CD4-positive, alpha-beta T cell (primary cell): ENCODE measurements around the gene NTM. TPM values are rescaled to one million over a fixed set of nuclear protein-coding genes. Genes with fewer than 3 reads are reported as not detected.

Experiments
- ATAC-seq: fragments of 200-7000 bp; cut with Tn5 transposase; one replicate; pipeline ENCODE4 v1.10.0; 2022; ENCODE audit warnings: mild to moderate bottlenecking; ENCODE audit not compliant: poor library complexity
- CTCF ChIA-PET: fragments of 350-600 bp; sonication (Branson Sonifier 250); formaldehyde crosslinking; loops from one replicate; lab custom pipeline; 2021; ENCODE audit warnings: antibody characterized with exemption, inconsistent platforms; lab: Charles Lee
- POLR2A ChIA-PET: fragments of 350-600 bp; sonication (Branson Sonifier 250); formaldehyde crosslinking; loops from one replicate; lab custom pipeline; 2021; ENCODE audit warnings: antibody characterized with exemption, inconsistent platforms; lab: Charles Lee
- DNase-seq, 14 experiments: peaks; one replicate each; pipeline ENCODE4 v3.0.0-alpha.2; 2013 to 2020; ENCODE audit warnings: mixed read lengths in 2 of 14
- H3K27ac ChIP-seq, 2 donors: one replicate each; pipeline versions ENCODE4 v1.5.1 to v1.7.0; 2013; ENCODE audit warnings: low read length in 2 of 2, low read depth in 1 of 2, mild to moderate bottlenecking in 1 of 2
- H3K27me3 ChIP-seq, 2 experiments: 1 replicate in 1 of 2; 2 replicates in 1 of 2; pipeline versions ENCODE4 v1.6.1 to v1.7.0; 2013; ENCODE audit warnings: low read length in 2 of 2, control low read depth in 1 of 2, mild to moderate bottlenecking in 1 of 2, moderate library complexity in 1 of 2; ENCODE audit not compliant: insufficient read depth in 2 of 2, control insufficient read depth in 1 of 2
- H3K36me3 ChIP-seq: one replicate; pipeline ENCODE4 v1.6.1; 2013; ENCODE audit warnings: low read length, control low read depth; ENCODE audit not compliant: insufficient read depth
- H3K4me1 ChIP-seq: one replicate; pipeline ENCODE4 v1.6.1; 2013; ENCODE audit warnings: low read length, control low read depth; ENCODE audit not compliant: insufficient read depth
- H3K4me3 ChIP-seq: one replicate; pipeline ENCODE4 v1.5.1; 2013; ENCODE audit warnings: mild to moderate bottlenecking, low read length, moderate library complexity
- H3K9me3 ChIP-seq, 2 experiments: 1 replicate in 1 of 2; 2 replicates in 1 of 2; pipeline versions ENCODE4 v1.6.1 to v1.7.0; 2013; ENCODE audit warnings: low read length in 2 of 2, mild to moderate bottlenecking in 2 of 2, control low read depth in 1 of 2, moderate library complexity in 1 of 2; ENCODE audit not compliant: control insufficient read depth in 1 of 2, insufficient read depth in 1 of 2
- H3K27ac Mint-ChIP-seq: one replicate; pipeline ENCODE4 v1.8.0; 2020; ENCODE audit warnings: mixed read lengths
- H3K27me3 Mint-ChIP-seq: one replicate; pipeline ENCODE4 v1.8.0; 2021; ENCODE audit warnings: mixed read lengths
- H3K36me3 Mint-ChIP-seq: one replicate; pipeline ENCODE4 v1.8.0; 2021; ENCODE audit warnings: low read depth, mixed read lengths
- H3K4me1 Mint-ChIP-seq: one replicate; pipeline ENCODE4 v1.8.0; 2021; ENCODE audit warnings: low read depth, mixed read lengths
- H3K4me3 Mint-ChIP-seq: one replicate; pipeline ENCODE4 v1.8.0; 2020; ENCODE audit warnings: mild to moderate bottlenecking, mixed read lengths
- H3K9me3 Mint-ChIP-seq: one replicate; pipeline ENCODE4 v1.8.0; 2020; ENCODE audit warnings: mixed read lengths
- intact Hi-C, 2 experiments: fragments of 100-400 bp; cut with DNase I in 1 of 2; cut with micrococcal nuclease in 1 of 2; formaldehyde crosslinking; loops; one replicate each; pipeline versions ENCODE4 v1.15.1 to v1.9.0; 2023 to 2025; cut with DNase I, micrococcal nuclease
- total RNA-seq, 174 experiments: library from RNA in 2 of 174; stranded (reverse) in 2 of 174; gene quantifications; one replicate each; pipeline ENCODE4 v1.2.3 and lab custom pipeline; 2021 to 2026
- TF ChIP-seq, protein P1 (sequence below): fragments of 200-600 bp; IDR thresholded peaks from one replicate; pipeline ENCODE4 v1.8.0; 2022; ENCODE audit warnings: antibody characterized with exemption, mild to moderate bottlenecking

NTM gene
- total RNA-seq, 2 experiments from 2014 or later: not detected

DNA sequence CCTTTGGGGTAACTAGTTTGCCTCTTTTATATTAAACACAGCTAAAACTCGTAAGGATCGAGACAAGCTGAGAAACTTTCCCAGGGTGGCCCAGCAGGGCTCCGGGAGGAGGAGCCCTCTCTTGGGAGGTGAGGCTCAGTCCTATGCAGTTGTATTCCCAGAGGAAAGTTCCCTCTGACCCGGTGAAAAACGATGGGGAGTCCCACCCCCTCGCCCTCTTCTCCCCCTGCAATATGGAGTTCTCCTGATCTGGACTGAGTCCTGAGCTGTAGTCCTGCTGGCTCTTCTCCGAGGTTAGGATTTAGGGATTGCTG, 1.3 kb downstream of the NTM start:
- H3K27ac Mint-ChIP-seq: no peak overlapping the region
- peaks cover 10% of the 10 kb centered on the region for H3K27me3 Mint-ChIP-seq
- H3K27me3 ChIP-seq: peaks cover 8 to 10% of the 10 kb centered on the region in 2 experiments
- H3K36me3 ChIP-seq: no peaks in the 10 kb centered on the region
- no peaks in the 10 kb centered on the region for H3K36me3 Mint-ChIP-seq
- CTCF ChIA-PET: no interaction called here
- DNase-seq (no peak), ATAC-seq (no peak)
- H3K4me1 Mint-ChIP-seq: no peaks in the 10 kb centered on the region
- H3K9me3 ChIP-seq: peaks cover 0 to 10% of the 10 kb centered on the region in 2 experiments
- H3K4me3 Mint-ChIP-seq: no peak overlapping the region
- intact Hi-C loops: no loop called here
- no peaks in the 10 kb centered on the region for H3K9me3 Mint-ChIP-seq
- POLR2A ChIA-PET: no interaction called here
- no peak overlapping the region for H3K4me3 ChIP-seq
- H3K4me1 ChIP-seq: no peaks in the 10 kb centered on the region
- TF ChIP-seq, protein P1, sequence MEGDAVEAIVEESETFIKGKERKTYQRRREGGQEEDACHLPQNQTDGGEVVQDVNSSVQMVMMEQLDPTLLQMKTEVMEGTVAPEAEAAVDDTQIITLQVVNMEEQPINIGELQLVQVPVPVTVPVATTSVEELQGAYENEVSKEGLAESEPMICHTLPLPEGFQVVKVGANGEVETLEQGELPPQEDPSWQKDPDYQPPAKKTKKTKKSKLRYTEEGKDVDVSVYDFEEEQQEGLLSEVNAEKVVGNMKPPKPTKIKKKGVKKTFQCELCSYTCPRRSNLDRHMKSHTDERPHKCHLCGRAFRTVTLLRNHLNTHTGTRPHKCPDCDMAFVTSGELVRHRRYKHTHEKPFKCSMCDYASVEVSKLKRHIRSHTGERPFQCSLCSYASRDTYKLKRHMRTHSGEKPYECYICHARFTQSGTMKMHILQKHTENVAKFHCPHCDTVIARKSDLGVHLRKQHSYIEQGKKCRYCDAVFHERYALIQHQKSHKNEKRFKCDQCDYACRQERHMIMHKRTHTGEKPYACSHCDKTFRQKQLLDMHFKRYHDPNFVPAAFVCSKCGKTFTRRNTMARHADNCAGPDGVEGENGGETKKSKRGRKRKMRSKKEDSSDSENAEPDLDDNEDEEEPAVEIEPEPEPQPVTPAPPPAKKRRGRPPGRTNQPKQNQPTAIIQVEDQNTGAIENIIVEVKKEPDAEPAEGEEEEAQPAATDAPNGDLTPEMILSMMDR: no peak
- no peak overlapping the region for H3K27ac ChIP-seq

DNA sequence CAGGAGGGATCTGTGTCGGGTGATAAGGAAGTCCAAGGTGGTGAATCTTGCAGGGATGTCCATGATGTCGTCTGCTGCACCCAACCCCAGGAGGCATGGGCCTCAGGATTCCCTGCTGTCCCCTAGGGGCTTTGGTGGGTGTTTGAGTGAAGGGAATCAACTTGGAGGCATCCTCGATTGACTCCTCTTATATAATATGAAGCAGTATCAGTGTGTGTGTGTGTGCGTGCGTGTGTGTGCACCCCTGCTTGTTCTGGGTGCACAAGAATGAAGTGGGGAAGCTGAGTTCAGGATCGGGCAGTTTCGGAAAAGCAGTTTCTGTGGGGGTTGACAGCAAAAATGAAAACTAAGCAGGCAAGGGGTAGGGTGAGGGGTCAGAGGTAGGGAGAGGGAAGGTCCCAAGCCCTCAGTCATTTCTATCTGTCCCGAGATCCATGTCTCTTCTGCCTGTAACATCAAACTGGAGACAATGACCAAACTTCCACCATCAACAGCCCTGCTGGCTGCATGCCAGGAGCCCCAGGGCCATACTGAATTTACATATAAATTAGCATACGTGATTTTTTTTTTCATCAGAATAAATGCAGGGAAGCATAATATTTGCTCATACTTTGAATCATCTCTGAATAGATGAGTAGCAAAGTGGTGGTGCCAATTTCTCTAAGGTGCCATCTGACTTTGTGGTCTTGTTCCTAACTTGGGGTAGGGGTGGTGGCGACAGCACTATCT, 2.0 kb downstream of the NTM start:
- Mint-ChIP-seq H3K4me1 (no peaks in the 10 kb centered on the region), H3K9me3 (no peaks in the 10 kb centered on the region), H3K27me3 (peaks cover 10% of the 10 kb centered on the region), H3K27ac (no peak overlapping the region), H3K36me3 (no peaks in the 10 kb centered on the region), H3K4me3 (no peak overlapping the region)
- no peak for ATAC-seq
- Histone ChIP-seq H3K9me3 (peaks cover 0 to 10% of the 10 kb centered on the region in 2 experiments), H3K27me3 (peaks cover 8 to 10% of the 10 kb centered on the region in 2 experiments), H3K4me1 (no peaks in the 10 kb centered on the region), H3K27ac (no peak overlapping the region), H3K4me3 (no peak overlapping the region), H3K36me3 (no peaks in the 10 kb centered on the region)
- ChIA-PET POLR2A (no interaction called here), CTCF (no interaction called here)
- TF ChIP-seq, protein P1: no peak
- DNase-seq: no peak
- intact Hi-C loops: no loop called here

DNA sequence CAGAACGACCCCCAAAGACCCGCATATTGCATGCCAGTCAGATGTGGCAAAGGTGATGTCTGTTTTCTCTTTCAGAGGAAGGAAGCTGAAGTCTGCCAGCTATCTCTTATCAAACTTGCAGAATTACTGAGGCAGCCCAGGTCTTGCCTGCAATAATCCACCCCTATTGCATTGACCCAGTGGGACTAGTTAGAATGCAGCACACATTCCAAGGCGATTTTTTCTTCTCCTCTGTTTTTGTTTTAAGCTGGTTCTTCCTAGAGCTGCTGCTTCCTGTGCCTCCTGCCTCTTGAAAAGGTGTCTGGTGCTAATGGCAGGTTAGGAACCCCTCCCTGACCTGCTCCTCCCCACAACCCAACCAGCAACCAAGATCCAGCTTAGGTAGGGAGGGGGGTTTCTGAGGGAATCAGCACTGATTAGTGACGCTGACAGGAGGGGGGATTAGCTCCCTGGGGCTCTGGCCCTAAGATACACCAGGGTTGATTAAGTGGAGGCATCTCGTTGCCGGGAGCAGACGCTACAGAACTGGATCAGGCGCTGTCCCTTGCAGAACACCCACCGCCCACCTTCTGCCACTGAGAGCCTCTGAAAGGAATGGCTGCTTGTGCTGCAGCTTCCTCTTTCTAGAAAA, 2.8 kb downstream of the NTM start:
- peaks cover 10% of the 10 kb centered on the region for H3K27me3 Mint-ChIP-seq
- TF ChIP-seq, protein P1: no peak
- Histone ChIP-seq H3K36me3 (no peaks in the 10 kb centered on the region), H3K4me1 (no peaks in the 10 kb centered on the region), H3K9me3 (peaks cover 0 to 10% of the 10 kb centered on the region in 2 experiments), H3K27me3 (peaks cover 8 to 10% of the 10 kb centered on the region in 2 experiments), H3K4me3 (no peak overlapping the region), H3K27ac (no peak overlapping the region)
- no peaks in the 10 kb centered on the region for H3K4me1 Mint-ChIP-seq
- H3K9me3 Mint-ChIP-seq: no peaks in the 10 kb centered on the region
- no peak for DNase-seq
- CTCF ChIA-PET: no interaction called here
- intact Hi-C loops: no loop called here
- H3K27ac Mint-ChIP-seq: no peak overlapping the region
- POLR2A ChIA-PET: no interaction called here
- no peaks in the 10 kb centered on the region for H3K36me3 Mint-ChIP-seq
- no peak overlapping the region for H3K4me3 Mint-ChIP-seq
- no peak for ATAC-seq
